Activated naive CD4-positive, alpha-beta T cell treated with anti-CD3 and anti-CD28 coated beads, Interleukin-2, amount 10 ng/mL, durations not matched to agents 7 days and 5 days (primary cell): ENCODE data around the gene FAM174C.

ENCODE experiments used
- CTCF ChIA-PET: fragments of 350-600 bp; sonication (Branson Sonifier 250); formaldehyde crosslinking; loops from one replicate; lab custom pipeline; 2021; ENCODE audit warnings: antibody characterized with exemption; lab: Charles Lee
- DNase-seq: peaks from one replicate; pipeline ENCODE4 v3.0.0-alpha.2; 2020
- H3K27ac Mint-ChIP-seq: one replicate; pipeline ENCODE4 v1.8.0; 2021; ENCODE audit warnings: mild to moderate bottlenecking, moderate library complexity, mixed read lengths
- H3K27me3 Mint-ChIP-seq: one replicate; pipeline ENCODE4 v1.8.0; 2021; ENCODE audit warnings: mild to moderate bottlenecking, mixed read lengths
- H3K36me3 Mint-ChIP-seq: one replicate; pipeline ENCODE4 v1.8.0; 2021; ENCODE audit warnings: mixed read lengths
- H3K4me1 Mint-ChIP-seq: one replicate; pipeline ENCODE4 v1.8.0; 2021; ENCODE audit warnings: mixed read lengths
- H3K4me3 Mint-ChIP-seq: one replicate; pipeline ENCODE4 v1.8.0; 2021; ENCODE audit warnings: mild to moderate bottlenecking, moderate library complexity, mixed read lengths
- H3K9me3 Mint-ChIP-seq: one replicate; pipeline ENCODE4 v1.8.0; 2021; ENCODE audit warnings: mixed read lengths

FAM174C gene

DNA sequence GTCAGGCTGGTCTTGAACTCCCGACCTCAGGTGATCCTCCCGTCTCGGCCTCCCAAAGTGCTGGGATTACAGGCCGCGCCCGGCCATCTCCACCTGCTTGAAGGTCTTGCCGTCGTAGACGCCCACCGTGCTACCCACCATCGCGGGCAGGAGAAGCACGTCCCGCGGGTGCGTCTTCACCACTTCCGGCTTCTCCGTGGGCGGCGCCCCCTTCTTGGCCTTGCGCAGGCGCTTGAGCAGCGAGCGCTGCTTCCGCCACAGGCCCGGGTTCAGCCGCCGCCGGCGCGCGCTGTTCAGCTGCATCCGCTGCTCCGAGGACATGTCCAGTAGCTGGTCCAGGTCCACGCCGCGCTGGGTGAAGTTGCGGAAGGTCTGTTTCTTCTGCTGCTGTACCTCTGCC lies 32.0 kb downstream of the FAM174C start:
- no peak for DNase-seq
- Mint-ChIP-seq H3K4me3 (no peak overlapping the region), H3K9me3 (no peaks in the 10 kb centered on the region), H3K27me3 (no peaks in the 10 kb centered on the region), H3K36me3 (no peaks in the 10 kb centered on the region), H3K4me1 (no peaks in the 10 kb centered on the region), H3K27ac (no peak overlapping the region)
- CTCF ChIA-PET, result no interaction called here

DNA sequence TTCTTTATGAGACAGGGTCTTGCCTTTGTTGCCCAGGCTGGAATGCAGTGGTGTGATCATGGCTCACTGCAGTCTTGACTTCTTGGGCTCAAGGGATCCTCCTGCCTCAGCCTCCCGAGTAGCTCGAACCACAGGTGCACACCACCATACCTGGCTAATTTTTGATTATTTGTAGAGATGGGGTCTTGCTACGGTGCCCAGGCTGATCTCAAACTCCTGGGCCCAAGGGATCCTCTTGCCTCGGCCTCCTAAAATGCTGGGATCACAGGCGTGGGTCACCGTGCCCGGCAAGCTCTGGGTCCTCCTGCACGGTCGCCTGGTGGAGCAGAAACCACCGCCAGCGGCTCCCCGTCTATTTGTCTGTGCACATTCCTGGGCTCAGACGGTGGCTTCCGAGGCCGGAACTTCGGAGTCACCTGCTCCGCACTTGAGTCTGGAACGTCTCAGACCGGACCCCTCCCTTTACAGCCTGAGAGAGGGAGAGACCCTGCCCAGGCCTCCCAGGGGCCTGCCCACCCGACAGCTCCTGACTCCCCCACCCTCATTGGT lies 32.5 kb downstream of the FAM174C start:
- H3K27me3 Mint-ChIP-seq, result no peaks in the 10 kb centered on the region
- CTCF ChIA-PET, result no interaction called here
- H3K36me3 Mint-ChIP-seq, result no peaks in the 10 kb centered on the region
- H3K27ac Mint-ChIP-seq, result no peak overlapping the region
- H3K4me3 Mint-ChIP-seq, result no peak overlapping the region
- no peak for DNase-seq
- no peaks in the 10 kb centered on the region for H3K9me3 Mint-ChIP-seq
- H3K4me1 Mint-ChIP-seq, result no peaks in the 10 kb centered on the region

DNA sequence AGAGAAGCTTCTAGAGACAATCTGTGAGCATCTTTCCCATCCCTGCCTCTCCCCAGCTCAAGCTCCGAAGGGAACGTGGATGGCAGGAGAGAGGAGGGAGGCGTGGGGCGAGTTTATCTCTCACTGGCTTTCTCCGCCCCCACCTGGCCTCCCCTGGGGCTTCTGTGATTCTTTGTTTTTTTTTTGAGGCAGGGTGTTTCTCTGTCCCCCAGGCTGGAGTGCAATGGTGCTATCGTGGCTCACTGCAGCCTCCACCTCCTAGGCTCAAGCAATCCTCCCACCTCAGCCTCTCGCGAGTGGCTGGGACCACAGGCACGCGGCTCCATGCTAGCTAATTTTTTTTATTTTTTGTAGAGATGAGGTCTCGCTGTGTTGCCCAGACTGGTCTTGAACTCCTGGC lies 33.4 kb downstream of the FAM174C start:
- Mint-ChIP-seq H3K4me1 (no peaks in the 10 kb centered on the region), H3K27ac (no peak overlapping the region), H3K36me3 (no peaks in the 10 kb centered on the region), H3K27me3 (peaks cover 8% of the 10 kb centered on the region), H3K4me3 (no peak overlapping the region), H3K9me3 (no peaks in the 10 kb centered on the region)
- CTCF ChIA-PET, result no interaction called here
- no peak for DNase-seq

DNA sequence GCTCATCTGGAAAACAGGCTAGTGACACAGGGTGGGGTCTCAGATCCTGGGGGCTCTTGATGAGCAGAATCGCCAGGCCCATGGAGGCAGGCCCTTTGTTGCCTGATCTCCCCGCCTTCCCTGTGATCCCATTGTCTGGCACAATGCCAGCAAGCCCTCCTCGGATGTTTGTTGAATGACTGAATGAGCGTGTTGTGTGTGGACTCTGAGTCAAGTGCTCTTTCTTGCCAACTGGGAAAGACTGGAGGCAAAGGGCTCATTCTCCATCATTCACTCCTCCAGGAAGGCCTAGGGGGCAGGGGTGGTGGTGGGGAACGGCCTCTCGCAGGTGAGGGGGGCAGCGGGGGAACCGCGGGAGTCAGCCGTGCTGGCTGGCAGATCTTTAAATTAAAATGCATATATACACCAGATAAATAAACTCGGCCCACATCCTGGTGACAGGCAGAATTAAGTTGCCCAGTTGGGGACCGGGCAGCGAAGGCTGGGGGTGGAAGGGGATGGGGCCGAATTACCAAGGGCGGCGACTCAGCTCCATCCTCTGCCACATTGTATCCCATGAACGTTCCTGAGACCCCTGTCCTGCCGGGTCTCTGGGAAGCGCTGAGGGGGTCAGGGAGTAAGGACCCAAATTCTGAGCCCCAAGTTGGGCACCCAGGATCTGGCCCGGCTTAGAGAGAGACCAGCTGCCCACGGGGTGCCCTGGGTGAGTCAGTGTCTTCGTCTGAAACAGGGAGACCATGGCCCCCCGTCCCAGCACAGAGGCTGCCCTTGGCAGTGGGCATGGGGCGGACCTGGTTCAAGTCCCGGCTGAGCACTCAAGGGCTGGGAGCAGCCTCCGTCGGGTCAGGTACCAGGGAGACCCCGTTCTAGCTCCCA lies 34.9 kb downstream of the FAM174C start:
- CTCF ChIA-PET, result no interaction called here
- Mint-ChIP-seq H3K9me3 (no peaks in the 10 kb centered on the region), H3K4me1 (no peaks in the 10 kb centered on the region), H3K27me3 (peaks cover 19% of the 10 kb centered on the region), H3K4me3 (no peak overlapping the region), H3K36me3 (no peaks in the 10 kb centered on the region), H3K27ac (no peak overlapping the region)
- no peak for DNase-seq

DNA sequence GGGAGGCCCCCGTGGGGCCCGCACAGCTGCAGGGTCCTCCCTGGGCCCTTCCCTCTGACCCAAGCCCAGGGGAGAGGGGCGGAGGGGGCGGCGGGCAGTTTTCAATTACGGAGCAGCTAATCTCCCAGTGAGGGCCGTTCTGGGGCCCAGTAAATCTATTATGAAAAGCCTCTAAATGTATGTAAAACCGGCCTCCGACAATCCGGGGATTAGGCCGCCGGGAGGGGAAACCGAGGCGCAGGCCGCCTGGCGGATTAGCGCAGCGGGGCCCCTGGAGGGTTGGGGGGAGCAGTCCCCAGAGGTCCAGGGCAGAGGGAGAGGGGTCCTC lies 35.5 kb downstream of the FAM174C start:
- CTCF ChIA-PET, result no interaction called here
- no peak overlapping the region for H3K27ac Mint-ChIP-seq
- peaks cover 24% of the 10 kb centered on the region for H3K27me3 Mint-ChIP-seq
- H3K4me1 Mint-ChIP-seq, result no peaks in the 10 kb centered on the region
- no peaks in the 10 kb centered on the region for H3K9me3 Mint-ChIP-seq
- no peak for DNase-seq
- H3K4me3 Mint-ChIP-seq, result no peak overlapping the region
- no peaks in the 10 kb centered on the region for H3K36me3 Mint-ChIP-seq

DNA sequence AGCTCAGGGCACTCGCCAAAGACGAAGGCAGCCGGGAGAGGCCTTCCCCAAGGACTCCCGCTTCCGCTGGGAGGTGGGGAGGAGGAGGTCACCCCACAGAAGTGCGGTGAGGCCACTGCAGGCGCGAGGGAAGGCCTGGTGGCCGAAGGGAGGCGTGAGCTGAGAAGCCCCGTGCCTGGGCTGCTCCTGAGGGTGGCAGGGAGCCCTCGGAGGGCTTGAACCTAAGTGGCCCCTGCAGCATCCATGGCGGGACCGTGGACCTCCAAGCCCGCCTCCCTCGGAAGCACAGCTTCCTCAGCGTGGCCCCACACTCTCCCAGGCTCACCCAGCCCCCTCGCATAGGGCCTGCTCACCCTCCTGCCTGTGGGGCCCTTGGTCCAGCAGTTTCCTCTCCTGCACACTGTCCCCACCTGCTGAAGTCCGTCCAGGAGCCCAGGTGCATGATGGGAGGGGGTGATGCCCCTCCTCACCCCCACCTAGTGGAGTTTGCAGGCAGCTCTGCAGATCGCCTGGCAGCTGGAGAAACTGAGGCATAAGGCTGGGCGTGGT lies 36.3 kb downstream of the FAM174C start:
- no peaks in the 10 kb centered on the region for H3K4me1 Mint-ChIP-seq
- H3K9me3 Mint-ChIP-seq, result no peaks in the 10 kb centered on the region
- no peaks in the 10 kb centered on the region for H3K36me3 Mint-ChIP-seq
- CTCF ChIA-PET, result no interaction called here
- no peak overlapping the region for H3K27ac Mint-ChIP-seq
- no peak overlapping the region for H3K4me3 Mint-ChIP-seq
- DNase-seq, result no peak
- peaks cover 32% of the 10 kb centered on the region for H3K27me3 Mint-ChIP-seq

DNA sequence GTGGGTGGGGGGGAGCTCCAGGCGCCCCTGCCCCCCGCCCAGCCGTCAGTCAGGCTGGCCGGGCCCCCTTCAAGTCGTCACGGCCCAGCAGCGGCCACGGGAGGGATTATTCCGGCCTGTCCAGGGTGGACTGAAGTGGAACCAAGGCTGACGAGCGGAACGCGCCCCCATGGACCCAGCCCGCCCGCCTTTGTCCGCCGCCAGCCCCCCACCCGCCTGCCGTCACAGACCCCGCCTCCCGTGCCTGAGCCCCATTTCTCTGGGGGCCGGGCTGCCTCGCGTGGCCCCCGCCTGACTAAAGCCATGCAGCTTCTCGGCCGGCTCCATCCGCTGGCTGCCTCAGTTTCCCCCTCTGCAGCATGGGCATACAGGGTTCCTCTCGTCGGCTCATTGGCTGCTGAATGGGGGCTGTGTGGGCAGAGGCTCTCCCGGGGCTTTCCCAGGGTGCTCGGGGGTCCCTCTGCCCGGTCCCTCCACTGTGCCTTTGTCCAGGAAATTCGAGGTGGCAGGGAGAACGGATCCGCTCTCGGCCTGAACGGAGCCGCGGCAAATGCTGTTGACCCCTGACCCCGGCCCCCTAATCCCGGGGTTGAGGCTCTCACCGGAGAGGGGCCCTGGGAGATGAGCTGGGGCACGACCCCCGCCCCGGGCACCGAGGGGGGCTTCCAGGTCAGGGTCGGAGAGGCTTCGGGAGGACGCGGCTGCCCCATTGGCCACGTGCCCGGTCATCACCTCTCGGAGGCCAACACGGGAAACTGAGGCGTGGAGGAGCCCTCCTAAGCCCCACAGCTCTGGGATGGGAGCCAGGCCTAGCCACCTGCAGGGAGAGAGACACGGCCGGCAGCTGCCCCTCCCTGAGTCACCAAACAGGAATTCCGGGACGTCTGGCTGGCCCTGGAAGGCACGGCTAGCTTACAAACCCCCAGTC lies 37.7 kb downstream of the FAM174C start:
- H3K4me1 Mint-ChIP-seq, result no peaks in the 10 kb centered on the region

DNA sequence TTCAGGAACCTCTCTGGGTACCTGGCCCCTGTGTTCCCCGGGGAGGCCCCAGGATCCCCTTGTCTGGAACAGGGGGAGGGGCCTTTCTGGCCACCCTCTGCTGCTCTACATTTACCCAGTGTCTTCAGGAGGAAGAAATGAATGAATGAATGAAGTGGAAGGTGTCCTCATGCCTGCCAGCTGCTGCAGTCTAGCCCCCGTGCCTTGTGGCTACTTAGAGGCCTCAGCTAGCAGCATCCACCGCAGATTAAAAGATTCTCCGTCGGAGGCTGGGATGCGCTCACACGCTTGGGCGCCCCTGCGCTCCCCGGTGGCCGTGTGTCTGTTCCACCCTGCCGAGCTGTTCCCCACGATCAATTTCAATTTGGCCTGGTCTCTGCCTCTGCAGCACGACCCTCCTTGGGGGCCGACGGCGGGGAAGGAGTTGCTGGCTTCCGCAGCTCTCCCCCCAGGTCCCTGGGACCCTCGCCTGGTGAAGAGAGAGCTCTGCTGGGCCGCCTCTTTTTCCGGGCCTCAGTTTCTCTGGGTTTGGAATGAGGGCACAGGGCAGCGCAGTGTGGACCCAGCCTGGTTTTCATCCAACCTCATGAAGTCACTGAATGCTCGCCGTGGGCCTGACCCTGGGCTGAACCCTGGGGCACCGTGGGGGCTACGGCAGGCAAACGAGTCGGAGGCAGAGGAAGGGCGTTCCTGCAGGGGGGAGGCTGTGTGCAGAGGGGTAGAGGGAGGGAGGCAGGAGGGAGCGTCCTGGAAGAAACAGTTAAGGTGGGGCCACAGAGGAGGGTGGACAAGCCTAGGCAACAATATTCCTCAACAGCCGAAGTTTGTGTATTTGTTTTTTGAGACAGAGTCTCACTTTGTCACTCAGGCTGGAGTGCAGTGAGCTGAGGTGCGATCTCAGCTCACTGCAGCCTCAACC lies 38.6 kb downstream of the FAM174C start:
- Mint-ChIP-seq H3K27ac (no peak overlapping the region), H3K4me1 (no peaks in the 10 kb centered on the region), H3K4me3 (no peak overlapping the region), H3K9me3 (no peaks in the 10 kb centered on the region), H3K27me3 (peaks cover 55% of the 10 kb centered on the region), H3K36me3 (no peaks in the 10 kb centered on the region)
- DNase-seq, result no peak
- CTCF ChIA-PET, result no interaction called here

More for the DNA sequence above, 37.7 kb downstream of the FAM174C start:
- H3K4me3 Mint-ChIP-seq, result no peak overlapping the region
- peaks cover 46% of the 10 kb centered on the region for H3K27me3 Mint-ChIP-seq
- no peaks in the 10 kb centered on the region for H3K9me3 Mint-ChIP-seq
- DNase-seq, result no peak
- H3K36me3 Mint-ChIP-seq, result no peaks in the 10 kb centered on the region
- CTCF ChIA-PET, result no interaction called here
- no peak overlapping the region for H3K27ac Mint-ChIP-seq

DNA sequence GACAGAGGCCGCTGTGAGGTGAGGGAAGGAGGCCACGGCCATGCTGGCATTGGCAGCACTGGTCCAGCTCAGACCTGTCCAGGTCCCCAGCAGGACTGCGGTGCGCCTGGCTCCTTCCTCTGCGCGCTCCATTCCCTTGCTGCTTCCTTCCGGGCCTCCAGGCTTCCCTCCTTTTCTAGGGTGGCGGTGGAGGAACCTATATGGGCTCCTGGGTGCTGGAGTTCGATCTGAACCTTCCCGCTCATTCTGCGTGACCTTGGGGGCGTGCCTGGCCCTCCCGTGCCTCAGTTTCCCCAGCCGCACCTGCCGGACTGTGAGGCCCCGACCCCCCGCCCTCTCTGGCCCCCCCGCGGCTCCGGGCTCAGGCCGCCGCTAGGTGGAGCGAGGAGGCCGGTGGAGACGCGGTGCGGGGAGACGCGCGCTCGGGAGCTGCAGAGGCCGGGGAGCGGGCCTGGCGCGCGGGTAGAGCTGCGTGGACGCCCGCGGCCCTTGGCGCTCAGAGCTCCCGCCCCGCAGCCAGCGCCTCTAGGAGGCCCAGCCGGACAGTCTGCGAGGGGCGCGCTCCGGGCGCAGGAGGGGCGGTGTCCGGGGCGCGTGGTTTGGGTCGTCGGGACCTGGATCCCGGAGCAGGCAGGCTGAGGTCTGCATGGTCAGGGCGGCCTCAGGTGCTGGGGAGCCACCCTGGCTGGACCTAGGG lies 40.3 kb downstream of the FAM174C start:
- H3K36me3 Mint-ChIP-seq, result no peaks in the 10 kb centered on the region
- CTCF ChIA-PET, result interaction anchor here (0.9 to 1.2 kb wide), 3 partner anchors 55 to 61 kb away, joined by 3 to 9 read pairs (median 3); no protein-coding TSS in a partner anchor
- H3K27ac Mint-ChIP-seq, result no peak overlapping the region
- H3K4me1 Mint-ChIP-seq, result no peaks in the 10 kb centered on the region
- no peak overlapping the region for H3K4me3 Mint-ChIP-seq
- peak; percentile 54 for DNase-seq
- H3K27me3 Mint-ChIP-seq, result peaks cover 71% of the 10 kb centered on the region
- H3K9me3 Mint-ChIP-seq, result no peaks in the 10 kb centered on the region

DNA sequence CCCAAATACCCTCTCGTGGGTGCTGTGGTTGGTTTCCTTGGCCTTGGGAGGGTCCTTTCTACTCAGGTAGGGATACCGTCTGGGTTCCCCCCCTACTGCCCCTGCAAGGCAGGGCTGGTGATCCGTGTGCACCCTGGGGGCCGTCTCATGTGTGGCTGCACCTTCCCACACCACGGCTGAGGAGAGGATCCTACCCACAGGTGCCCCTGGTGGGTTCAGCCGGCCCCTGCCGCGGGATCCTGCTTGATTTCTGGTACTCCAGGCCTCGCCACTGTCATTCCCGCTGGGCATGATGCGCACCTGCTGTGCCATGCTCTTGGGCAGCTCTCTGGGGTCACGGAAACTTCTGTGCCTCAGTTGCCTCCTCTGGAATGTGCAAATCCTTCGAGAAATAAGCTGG lies 41.1 kb downstream of the FAM174C start:
- no peaks in the 10 kb centered on the region for H3K4me1 Mint-ChIP-seq
- no peak for DNase-seq
- peaks cover 78% of the 10 kb centered on the region for H3K27me3 Mint-ChIP-seq
- no peaks in the 10 kb centered on the region for H3K36me3 Mint-ChIP-seq
- CTCF ChIA-PET, result interaction anchor here (1.2 kb wide), 1 partner anchor 56 kb away, joined by 9 read pairs; no protein-coding TSS in a partner anchor
- no peak overlapping the region for H3K27ac Mint-ChIP-seq
- no peaks in the 10 kb centered on the region for H3K9me3 Mint-ChIP-seq
- no peak overlapping the region for H3K4me3 Mint-ChIP-seq

DNA sequence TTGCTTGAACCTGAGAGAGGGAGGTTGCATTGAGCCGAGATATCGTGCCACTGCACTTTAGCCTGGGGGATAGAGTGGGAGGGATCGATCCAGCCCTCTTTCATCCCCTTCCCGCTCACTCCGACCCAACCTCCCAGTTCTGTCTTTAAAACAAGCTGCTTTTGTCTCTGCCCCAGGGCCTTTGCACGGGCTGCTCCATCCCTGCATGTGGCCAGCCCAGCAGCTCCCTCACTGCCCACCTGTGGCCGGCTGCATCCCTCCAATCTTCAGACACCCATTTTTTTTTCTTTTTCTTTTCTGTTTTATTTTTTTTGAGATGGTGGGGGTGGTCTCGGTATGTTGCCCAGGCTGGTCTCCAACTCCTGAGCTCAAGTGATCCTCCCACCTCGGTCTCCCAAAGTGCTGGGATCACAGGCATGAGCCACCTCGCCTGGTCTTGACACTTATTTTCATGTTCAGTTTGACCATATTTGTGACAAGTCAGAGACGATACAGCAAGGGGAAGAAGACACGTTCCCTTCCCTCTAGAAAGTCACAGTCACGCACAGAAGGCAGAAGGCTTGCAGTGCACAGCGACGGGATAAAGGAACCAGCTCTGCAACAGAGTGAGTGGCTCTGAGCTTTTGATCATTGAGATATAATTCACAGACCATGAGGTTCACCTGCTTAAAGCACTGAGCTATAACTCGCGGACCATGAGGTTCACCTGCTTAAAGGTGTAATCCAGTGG lies 42.1 kb downstream of the FAM174C start:
- Mint-ChIP-seq H3K4me1 (no peaks in the 10 kb centered on the region), H3K27me3 (peaks cover 88% of the 10 kb centered on the region), H3K36me3 (no peaks in the 10 kb centered on the region), H3K27ac (no peak overlapping the region), H3K4me3 (no peak overlapping the region), H3K9me3 (no peaks in the 10 kb centered on the region)
- no peak for DNase-seq
- CTCF ChIA-PET, result interaction anchor here (0.6 to 0.7 kb wide), 2 partner anchors 88 to 520 kb away, joined by 3 to 4 read pairs; no protein-coding TSS in a partner anchor

DNA sequence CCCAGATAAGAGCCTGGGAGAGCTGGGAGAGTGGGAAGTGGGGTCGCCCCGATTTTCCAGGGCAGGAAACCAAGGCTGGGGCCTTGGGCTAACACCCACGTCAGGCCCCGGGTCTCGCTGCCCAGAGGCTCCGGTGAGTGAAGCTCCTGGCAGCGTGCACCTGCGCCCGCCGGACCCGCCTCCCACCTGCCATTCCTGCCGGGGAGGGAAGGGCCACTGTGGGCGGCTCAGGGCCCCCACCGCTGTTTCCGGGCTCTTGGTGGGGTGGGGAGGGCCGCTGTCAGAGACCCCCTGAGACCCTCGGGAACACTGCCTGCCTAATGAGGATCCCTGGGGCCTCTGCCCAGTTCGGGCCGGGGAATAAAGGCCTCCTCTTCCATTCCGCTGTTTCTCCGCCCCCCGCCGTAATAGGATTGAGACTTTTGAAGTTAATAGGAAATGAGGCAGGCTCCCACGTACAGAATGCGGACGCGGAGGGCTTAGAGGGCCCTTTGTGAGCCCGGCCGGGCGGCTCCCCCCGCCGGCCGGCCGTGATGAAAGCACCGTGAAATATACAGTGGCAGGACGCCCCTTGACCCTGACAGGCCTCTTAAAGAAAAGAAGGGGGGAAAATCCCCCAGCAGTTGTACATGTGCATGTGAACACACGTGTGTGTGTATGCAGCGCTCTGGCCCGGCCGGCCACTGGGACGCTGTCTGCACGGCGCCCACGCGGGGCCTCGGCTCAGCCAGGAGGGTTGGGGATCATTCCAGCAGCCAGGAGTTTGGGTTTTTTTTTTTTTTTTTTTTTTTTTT lies 43.5 kb downstream of the FAM174C start:
- Mint-ChIP-seq H3K27ac (no peak overlapping the region), H3K36me3 (no peaks in the 10 kb centered on the region), H3K4me1 (no peaks in the 10 kb centered on the region), H3K9me3 (no peaks in the 10 kb centered on the region), H3K27me3 (peaks cover 93% of the 10 kb centered on the region), H3K4me3 (no peak overlapping the region)
- CTCF ChIA-PET, result no interaction called here
- no peak for DNase-seq
